Stimulated activated naive CD8-positive, alpha-beta T cell treated with anti-CD3 and anti-CD28 coated beads, Interleukin-15, amount 100 ng/mL, for 72 hours (primary cell): Measurements from ENCODE around the gene CELSR1.
"Not testable (repeated sequence)": the region's sequence is repeated elsewhere in the genome, so short reads cannot be mapped to it uniquely, and the experiment has no call there.

ENCODE experiments used
- ATAC-seq: fragments of 150-1000 bp; cut with Tn5 transposase; 2 replicates; pipeline ENCODE4 v1.10.0; 2021; ENCODE audit warnings: mild to moderate bottlenecking, moderate library complexity
- DNase-seq, 2 donors: peaks; one replicate each; pipeline ENCODE4 v3.0.0; 2021 to 2022
- H3K27ac Mint-ChIP-seq, 2 donors: one replicate each; pipeline ENCODE4 v1.8.0; 2022; ENCODE audit warnings: mild to moderate bottlenecking in 2 of 2, mixed read lengths in 2 of 2, moderate library complexity in 2 of 2
- H3K27me3 Mint-ChIP-seq: one replicate; pipeline ENCODE4 v1.8.0; 2022; ENCODE audit warnings: mixed read lengths
- H3K4me1 Mint-ChIP-seq: one replicate; pipeline ENCODE4 v1.8.0; 2022; ENCODE audit warnings: mild to moderate bottlenecking, mixed read lengths
- H3K4me3 Mint-ChIP-seq, 2 donors: one replicate each; pipeline ENCODE4 v1.8.0; 2022; ENCODE audit warnings: mild to moderate bottlenecking in 2 of 2, mixed read lengths in 2 of 2, moderate library complexity in 1 of 2
- H3K9me3 Mint-ChIP-seq, 2 donors: one replicate each; pipeline ENCODE4 v1.8.0; 2022; ENCODE audit warnings: mixed read lengths in 2 of 2

Gene CELSR1

GRCh38 chr22:46473021-46473779 lies 64.2 kb downstream of the CELSR1 start:
- peaks cover 8 to 15% of the 10 kb centered on the region in 2 donors for H3K9me3 Mint-ChIP-seq
- H3K27ac Mint-ChIP-seq = no peak overlapping the region
- peaks cover 13% of the 10 kb centered on the region for H3K27me3 Mint-ChIP-seq

GRCh38 chr22:46472722-46473016 lies 64.8 kb downstream of the CELSR1 start:
- H3K4me3 Mint-ChIP-seq = no peak overlapping the region
- ATAC-seq = no peak
- peaks cover 13% of the 10 kb centered on the region for H3K27me3 Mint-ChIP-seq
- H3K9me3 Mint-ChIP-seq = peaks cover 8 to 15% of the 10 kb centered on the region in 2 donors
- DNase-seq = no peak
- H3K27ac Mint-ChIP-seq = no peak overlapping the region
- peaks cover 13% of the 10 kb centered on the region for H3K4me1 Mint-ChIP-seq

More at GRCh38 chr22:46473021-46473779, 64.2 kb downstream of the CELSR1 start:
- H3K4me1 Mint-ChIP-seq = peaks cover 13% of the 10 kb centered on the region
- H3K4me3 Mint-ChIP-seq = no peak overlapping the region
- ATAC-seq (no peak), DNase-seq (no peak)

GRCh38 chr22:46471901-46472721 lies 65.3 kb downstream of the CELSR1 start:
- Mint-ChIP-seq H3K4me3 (no peak overlapping the region), H3K4me1 (peaks cover 12% of the 10 kb centered on the region), H3K27me3 (peaks cover 13% of the 10 kb centered on the region), H3K27ac (no peak overlapping the region), H3K9me3 (peaks cover 8 to 15% of the 10 kb centered on the region in 2 donors)
- no peak for DNase-seq
- ATAC-seq = no peak

GRCh38 chr22:46471330-46471729 lies 66.1 kb downstream of the CELSR1 start:
- H3K27ac Mint-ChIP-seq, DNase-seq, ATAC-seq, H3K4me1 Mint-ChIP-seq, H3K4me3 Mint-ChIP-seq: not testable (repeated sequence)
- H3K9me3 Mint-ChIP-seq = peaks cover 8 to 15% of the 10 kb centered on the region in 2 donors
- peaks cover 13% of the 10 kb centered on the region for H3K27me3 Mint-ChIP-seq

GRCh38 chr22:46469711-46470110 lies 67.7 kb downstream of the CELSR1 start:
- DNase-seq (no peak), ATAC-seq (no peak)
- H3K27me3 Mint-ChIP-seq = peaks cover 11% of the 10 kb centered on the region
- peaks cover 0 to under 1% of the 10 kb centered on the region in 2 donors for H3K9me3 Mint-ChIP-seq
- H3K4me1 Mint-ChIP-seq = no peaks in the 10 kb centered on the region
- H3K4me3 Mint-ChIP-seq = no peak overlapping the region
- H3K27ac Mint-ChIP-seq = no peak overlapping the region

- ATAC-seq = no peak
Measured at GRCh38 chr22:46467006-46467405, 70.4 kb downstream of the CELSR1 start.

GRCh38 chr22:46466255-46466676 lies 71.2 kb downstream of the CELSR1 start:
- DNase-seq (no peak), ATAC-seq (no peak)
- no peaks in the 10 kb centered on the region for H3K4me1 Mint-ChIP-seq
- H3K27ac Mint-ChIP-seq = no peak overlapping the region
- no peaks in the 10 kb centered on the region for H3K9me3 Mint-ChIP-seq
- peaks cover 19% of the 10 kb centered on the region for H3K27me3 Mint-ChIP-seq
- H3K4me3 Mint-ChIP-seq = no peak overlapping the region

More at GRCh38 chr22:46467006-46467405, 70.4 kb downstream of the CELSR1 start:
- Mint-ChIP-seq H3K27ac (no peak overlapping the region), H3K4me1 (no peaks in the 10 kb centered on the region), H3K27me3 (peaks cover 13% of the 10 kb centered on the region), H3K4me3 (no peak overlapping the region), H3K9me3 (no peaks in the 10 kb centered on the region)
- no peak for DNase-seq

GRCh38 chr22:46465793-46466192 lies 71.6 kb downstream of the CELSR1 start:
- Mint-ChIP-seq H3K27me3 (peaks cover 21% of the 10 kb centered on the region), H3K4me3 (no peak overlapping the region), H3K27ac (no peak overlapping the region), H3K4me1 (no peaks in the 10 kb centered on the region), H3K9me3 (no peaks in the 10 kb centered on the region)
- DNase-seq (no peak), ATAC-seq (no peak)

- H3K4me1 Mint-ChIP-seq = no peaks in the 10 kb centered on the region
- H3K4me3 Mint-ChIP-seq = no peak overlapping the region
- DNase-seq = no peak
- no peak overlapping the region for H3K27ac Mint-ChIP-seq
- H3K27me3 Mint-ChIP-seq = peaks cover 23% of the 10 kb centered on the region
- no peak for ATAC-seq
- H3K9me3 Mint-ChIP-seq = no peaks in the 10 kb centered on the region
Measured at GRCh38 chr22:46465345-46465720, 72.1 kb downstream of the CELSR1 start.

- ATAC-seq (no peak), DNase-seq (no peak)
- Mint-ChIP-seq H3K9me3 (no peaks in the 10 kb centered on the region), H3K4me1 (no peaks in the 10 kb centered on the region), H3K4me3 (no peak overlapping the region), H3K27ac (peak overlapping the region in 1 of 2 donors; percentile 46), H3K27me3 (peaks cover 28% of the 10 kb centered on the region)
Measured at GRCh38 chr22:46464701-46465344, 72.6 kb downstream of the CELSR1 start.

GRCh38 chr22:46464296-46464695 lies 73.1 kb downstream of the CELSR1 start:
- H3K9me3 Mint-ChIP-seq = no peaks in the 10 kb centered on the region
- no peak for ATAC-seq
- no peaks in the 10 kb centered on the region for H3K4me1 Mint-ChIP-seq
- H3K4me3 Mint-ChIP-seq = no peak overlapping the region
- no peak for DNase-seq
- H3K27ac Mint-ChIP-seq = peak overlapping the region in 1 of 2 donors; percentile 46
- H3K27me3 Mint-ChIP-seq = peaks cover 32% of the 10 kb centered on the region

- peak overlapping the region in 1 of 2 donors; percentile 67 for H3K27ac Mint-ChIP-seq
- H3K27me3 Mint-ChIP-seq = peaks cover 32% of the 10 kb centered on the region
- H3K4me1 Mint-ChIP-seq = no peaks in the 10 kb centered on the region
- H3K9me3 Mint-ChIP-seq = no peaks in the 10 kb centered on the region
- no peak overlapping the region for H3K4me3 Mint-ChIP-seq
- ATAC-seq (no peak), DNase-seq (no peak)
Measured at GRCh38 chr22:46463435-46464227, 73.8 kb downstream of the CELSR1 start.

GRCh38 chr22:46462726-46463371 lies 74.6 kb downstream of the CELSR1 start:
- no peak for DNase-seq
- ATAC-seq = no peak
- no peak overlapping the region for H3K27ac Mint-ChIP-seq

GRCh38 chr22:46461566-46462180 lies 75.7 kb downstream of the CELSR1 start:
- ATAC-seq = no peak
- no peaks in the 10 kb centered on the region for H3K9me3 Mint-ChIP-seq
- no peak overlapping the region for H3K4me3 Mint-ChIP-seq
- no peak overlapping the region for H3K27ac Mint-ChIP-seq
- no peaks in the 10 kb centered on the region for H3K4me1 Mint-ChIP-seq
- DNase-seq = no peak
- peaks cover 44% of the 10 kb centered on the region for H3K27me3 Mint-ChIP-seq

More at GRCh38 chr22:46462726-46463371, 74.6 kb downstream of the CELSR1 start:
- Mint-ChIP-seq H3K4me1 (no peaks in the 10 kb centered on the region), H3K27me3 (peaks cover 37% of the 10 kb centered on the region), H3K9me3 (no peaks in the 10 kb centered on the region), H3K4me3 (no peak overlapping the region)
